H1 (cell line): ENCODE results near the gene UROS. TPM values are rescaled to one million over a fixed set of nuclear protein-coding genes. Genes with fewer than 3 reads are reported as not detected.

Experiments used
- CTCF ChIA-PET: fragments of 300-600 bp; sonication (Branson Sonifier 250); formaldehyde crosslinking; loops from one replicate; lab custom pipeline; 2021; ENCODE audit not compliant: partially characterized antibody; lab: Charles Lee
- POLR2A ChIA-PET: fragments of 300-600 bp; sonication (Branson Sonifier 250); formaldehyde crosslinking; loops from one replicate; lab custom pipeline; 2021; ENCODE audit warnings: inconsistent platforms; ENCODE audit not compliant: partially characterized antibody; lab: Charles Lee
- DNase-seq, 2 experiments: peaks; one replicate each; pipeline versions ENCODE4 v3.0.0 to v3.0.0-alpha.2; 2010 to 2022; ENCODE audit warnings: low spot score in 2 of 2, low read depth in 1 of 2, mixed read lengths in 1 of 2
- FAIRE-seq: peaks from 2 replicates; lab custom pipeline; 2011; peaks lifted over from hg19 to GRCh38; lab: Jason Lieb, UNC
- H2AFZ ChIP-seq: 2 replicates; pipeline ENCODE4 v1.8.1; 2012; ENCODE audit warnings: low read length, inconsistent platforms
- H2AK5ac ChIP-seq: 2 replicates; pipeline ENCODE4 v1.6.1; 2013; ENCODE audit warnings: low read depth, low read length
- H2BK120ac ChIP-seq: replicated peaks from 2 replicates; pipeline ENCODE3; 2013; ENCODE audit warnings: low read depth, low read length, inconsistent platforms
- H2BK12ac ChIP-seq: 2 replicates; pipeline ENCODE4 v1.6.1; 2013; ENCODE audit warnings: low read depth, low read length
- H2BK15ac ChIP-seq: 2 replicates; pipeline ENCODE4 v1.6.1; 2013; ENCODE audit warnings: low read length
- H2BK20ac ChIP-seq: 2 replicates; pipeline ENCODE4 v1.6.1; 2013; ENCODE audit warnings: low read length
- H2BK5ac ChIP-seq: 2 replicates; pipeline ENCODE4 v1.6.1; 2013; ENCODE audit warnings: low read depth, low read length
- H3K14ac ChIP-seq: 2 replicates; pipeline ENCODE4 v1.6.1; 2013; ENCODE audit warnings: inconsistent platforms; ENCODE audit not compliant: insufficient read length
- H3K18ac ChIP-seq: 2 replicates; pipeline ENCODE4 v1.6.1; 2013; ENCODE audit warnings: low read length; ENCODE audit errors: extremely low read depth
- H3K23ac ChIP-seq: 2 replicates; pipeline ENCODE4 v1.6.1; 2013; ENCODE audit warnings: inconsistent platforms; ENCODE audit not compliant: insufficient read length
- H3K23me2 ChIP-seq: 2 replicates; pipeline ENCODE4 v1.6.1; 2013; ENCODE audit warnings: low read depth, low read length
- H3K27ac ChIP-seq: 2 replicates; pipeline ENCODE4 v1.6.1; 2011; ENCODE audit warnings: low read depth, low read length, inconsistent platforms
- H3K27me3 ChIP-seq, 4 experiments: replicated peaks in 1 of 4; 1 replicate in 1 of 4; 2 replicates in 3 of 4; pipeline versions ENCODE4 v1.6.1 to v1.8.1; 2011 to 2013; ENCODE audit warnings: low read length in 3 of 4, mild to moderate bottlenecking in 3 of 4, inconsistent platforms in 2 of 4, mixed read lengths in 2 of 4, moderate library complexity in 1 of 4; ENCODE audit not compliant: control insufficient read depth in 3 of 4, insufficient read depth in 3 of 4; ENCODE audit errors: extremely low read depth in 1 of 4
- H3K36me3 ChIP-seq, 4 experiments: 2 replicates each; pipeline versions ENCODE4 v1.6.1 to v1.8.1; 2011 to 2013; ENCODE audit warnings: mild to moderate bottlenecking in 4 of 4, low read length in 3 of 4, moderate library complexity in 2 of 4, control low read depth in 1 of 4, inconsistent platforms in 1 of 4; ENCODE audit not compliant: insufficient read depth in 4 of 4, control insufficient read depth in 2 of 4
- H3K4ac ChIP-seq: replicated peaks from 2 replicates; pipeline ENCODE3; 2013; ENCODE audit warnings: low read length, low read depth, mixed read lengths, inconsistent platforms; ENCODE audit not compliant: insufficient read length
- H3K4me1 ChIP-seq, 4 experiments: replicated peaks in 1 of 4; 1 replicate in 1 of 4; 2 replicates in 3 of 4; pipeline versions ENCODE4 v1.6.1 to v1.8.1; 2011 to 2013; ENCODE audit warnings: low read length in 3 of 4, inconsistent platforms in 2 of 4, mixed read lengths in 1 of 4; ENCODE audit not compliant: insufficient read depth in 4 of 4, control insufficient read depth in 3 of 4
- H3K4me2 ChIP-seq, 2 experiments: 2 replicates each; pipeline versions ENCODE4 v1.6.1 to v1.8.1; 2011 to 2013; ENCODE audit warnings: low read depth in 2 of 2, low read length in 2 of 2, control low read depth in 1 of 2, inconsistent platforms in 1 of 2, mild to moderate bottlenecking in 1 of 2; ENCODE audit not compliant: insufficient read depth in 1 of 2
- H3K4me3 ChIP-seq, 4 experiments: fragments of 200-600, 300-600 bp in 1 of 4; sonication (generic), shearing (Covaris generic), sonication (Bioruptor Twin) in 1 of 4; 2 replicates each; pipeline versions ENCODE4 v1.5.1 to v1.8.1; 2011 to 2016; ENCODE audit warnings: low read length in 4 of 4, low read depth in 3 of 4, control low read depth in 2 of 4, inconsistent platforms in 2 of 4, mild to moderate bottlenecking in 2 of 4, mixed read lengths in 1 of 4, moderate library complexity in 1 of 4; ENCODE audit not compliant: insufficient read depth in 2 of 4; ENCODE audit errors: extremely low read depth in 1 of 4
- H3K56ac ChIP-seq: replicated peaks from 2 replicates; pipeline ENCODE3; 2013; ENCODE audit warnings: low read depth, mild to moderate bottlenecking, mixed read lengths, low read length, inconsistent platforms; ENCODE audit not compliant: insufficient read length
- H3K79me1 ChIP-seq: 2 replicates; pipeline ENCODE4 v1.6.1; 2013; ENCODE audit warnings: low read depth, low read length, control low read depth
- H3K79me2 ChIP-seq, 2 experiments: 2 replicates each; pipeline versions ENCODE4 v1.6.1 to v1.8.1; 2012 to 2013; ENCODE audit warnings: low read length in 2 of 2, mild to moderate bottlenecking in 2 of 2, inconsistent platforms in 1 of 2; ENCODE audit not compliant: insufficient read depth in 2 of 2, control insufficient read depth in 1 of 2
- H3K9ac ChIP-seq, 4 experiments: replicated peaks in 1 of 4; 1 replicate in 1 of 4; 2 replicates in 3 of 4; pipeline versions ENCODE4 v1.6.1 to v1.8.1; 2011 to 2013; ENCODE audit warnings: low read depth in 3 of 4, low read length in 3 of 4, control low read depth in 2 of 4, mild to moderate bottlenecking in 2 of 4, moderate library complexity in 2 of 4, inconsistent platforms in 1 of 4; ENCODE audit errors: extremely low read depth in 1 of 4
- H3K9me3 ChIP-seq, 2 experiments: 2 replicates each; pipeline versions ENCODE4 v1.6.1 to v1.8.1; 2012 to 2013; ENCODE audit warnings: mild to moderate bottlenecking in 2 of 2, moderate library complexity in 2 of 2, control low read depth in 1 of 2, inconsistent platforms in 1 of 2, low read depth in 1 of 2, low read length in 1 of 2, mixed read lengths in 1 of 2; ENCODE audit not compliant: insufficient read depth in 2 of 2
- H4K20me1 ChIP-seq, 2 experiments: replicated peaks in 1 of 2; 2 replicates each; pipeline versions ENCODE3 to v1.8.1; 2011 to 2013; ENCODE audit warnings: inconsistent platforms in 2 of 2, low read length in 2 of 2, mild to moderate bottlenecking in 1 of 2; ENCODE audit not compliant: insufficient read depth in 2 of 2, control insufficient read depth in 1 of 2
- H4K5ac ChIP-seq: 2 replicates; pipeline ENCODE4 v1.6.1; 2013; ENCODE audit warnings: low read length, low read depth, mixed read lengths, inconsistent platforms; ENCODE audit not compliant: insufficient read length
- H4K8ac ChIP-seq: 2 replicates; pipeline ENCODE4 v1.8.0; 2013; ENCODE audit warnings: mild to moderate bottlenecking, moderate library complexity, low read length, inconsistent platforms; ENCODE audit not compliant: insufficient read depth; ENCODE audit errors: extremely low read depth
- H4K91ac ChIP-seq: replicated peaks from 2 replicates; pipeline ENCODE3; 2013; ENCODE audit warnings: low read length, mixed read lengths, inconsistent platforms; ENCODE audit not compliant: insufficient read length
- ASH2L ChIP-seq: fragments of 200-600, 300-600 bp; sonication (generic); IDR thresholded peaks from one replicate; pipeline ENCODE4 v1.7.1; 2017; ENCODE audit warnings: low read length
- ATF2 ChIP-seq: IDR thresholded peaks from 2 replicates; pipeline ENCODE4 v1.6.1; 2012; ENCODE audit warnings: low read length, inconsistent platforms
- CBX8 ChIP-seq: fragments of 300-800, 300-1000 bp; sonication (generic); IDR thresholded peaks from 2 replicates; pipeline ENCODE4 v1.7.1; 2016; ENCODE audit warnings: low read depth, low read length, borderline replicate concordance
- CREB1 ChIP-seq: IDR thresholded peaks from 2 replicates; pipeline ENCODE4 v1.6.1; 2012; ENCODE audit warnings: inconsistent platforms
- EGR1 ChIP-seq: IDR thresholded peaks from 2 replicates; pipeline ENCODE4 v1.6.1; 2011; ENCODE audit warnings: low read depth, low read length, borderline replicate concordance
- EP300 ChIP-seq, 2 experiments: IDR thresholded peaks; 1 replicate in 1 of 2; 2 replicates in 1 of 2; pipeline ENCODE4 v1.6.1; 2011 to 2012; ENCODE audit warnings: low read depth in 2 of 2, low read length in 2 of 2, mild to moderate bottlenecking in 2 of 2, borderline replicate concordance in 1 of 2, inconsistent platforms in 1 of 2, moderate library complexity in 1 of 2
- HDAC6 ChIP-seq: IDR thresholded peaks from one replicate; pipeline ENCODE4 v1.7.1; 2012; ENCODE audit warnings: low read depth, mild to moderate bottlenecking, inconsistent platforms, low read length, moderate library complexity
- POLR2A ChIP-seq, 2 experiments: IDR thresholded peaks; 1 replicate in 1 of 2; 2 replicates in 1 of 2; pipeline ENCODE4 v1.6.1; 2011; ENCODE audit warnings: low read depth in 2 of 2, low read length in 2 of 2, mild to moderate bottlenecking in 2 of 2; ENCODE audit errors: control extremely low read depth in 1 of 2
- RBBP5 ChIP-seq: IDR thresholded peaks from 2 replicates; pipeline ENCODE4 v1.7.1; 2012; ENCODE audit warnings: low read depth, mild to moderate bottlenecking, inconsistent platforms, low read length, moderate library complexity, borderline replicate concordance
- RXRA ChIP-seq: IDR thresholded peaks from 2 replicates; pipeline ENCODE4 v1.6.1; 2011; ENCODE audit warnings: low read depth, mild to moderate bottlenecking, low read length, moderate library complexity; ENCODE audit not compliant: insufficient read depth
- YY1 ChIP-seq: IDR thresholded peaks from 2 replicates; pipeline ENCODE4 v1.6.1; 2011; ENCODE audit warnings: low read depth, mild to moderate bottlenecking, low read length
- WGBS, 2 experiments: shearing (Covaris generic) in 1 of 2; methylation state at CpG; one replicate each; pipeline versions ENCODE4 v1.1.6 to v1.1.7; 2013 to 2015; ENCODE audit warnings: low lambda C conversion rate in 2 of 2, mixed read lengths in 2 of 2, inconsistent platforms in 1 of 2, low coverage in 1 of 2, missing lambda C conversion rate in 1 of 2; ENCODE audit not compliant: insufficient replicate concordance in 2 of 2, insufficient coverage in 1 of 2, insufficient read length in 1 of 2; ENCODE audit errors: extremely low coverage in 1 of 2, missing lambda C conversion rate in 1 of 2; 5-methylcytosine and 5-hydroxymethylcytosine counted together
- polyA plus RNA-seq, 7 experiments: library from polyadenylated mRNA; depleted of rRNA in 3 of 7; stranded (reverse) in 5 of 7; unstranded in 2 of 7; fragments of >200 nt in 5 of 7; fragments of 200-250 nt in 2 of 7; gene quantifications; 1 replicate in 5 of 7; 2 replicates in 1 of 7; 4 replicates in 1 of 7; pipeline versions ENCODE4 v1.2.1 to v1.2.3, GENCODE V29; 2011 to 2013; ENCODE audit warnings: missing spikeins in 2 of 7, mixed read lengths in 2 of 7
- total RNA-seq: library from RNA; stranded (reverse); fragmentation: NEBNext Ultra II Directional; extraction: Animal tissue kit (Norgen Biotek cat#: 25700); gene quantifications from 2 replicates; pipeline ENCODE4 v1.2.1, GENCODE V29; 2021
- TF ChIP-seq, protein P1 (sequence below): IDR thresholded peaks from 2 replicates; pipeline ENCODE4 v1.6.1; 2012; ENCODE audit warnings: inconsistent platforms

Gene UROS
- total and polyA plus RNA-seq, 2 of the 8 experiments (the other 6 are each of a cell fraction or from before 2014, with no cell fraction given) = 45.6 to 58.0 TPM

- WGBS, 2 experiments = 90% methylated on average over 1 of the region's 1 CpG; no CpG with 5 or more reads in 1 of the 2 experiments
- H3K36me3 ChIP-seq = peaks cover 2 to 33% (median 22%) of the 10 kb centered on the region in 4 experiments; a peak in 6 of 8 replicates
- TF ChIP-seq POLR2A (IDR thresholded peaks at IDR 0.05; ENCODE audit: control extremely low read depth in 1 of 2, low read depth in 2 of 2, low read length in 2 of 2) (no peak), ASH2L (no peak), CREB1 (no peak), YY1 (no peak), ATF2 (no peak), RBBP5 (no peak), HDAC6 (no peak), CBX8 (no peak), RXRA (no peak), EGR1 (no peak), EP300 (IDR thresholded peaks at IDR 0.05; ENCODE audit: borderline replicate concordance in 1 of 2, low read depth in 2 of 2, low read length in 2 of 2) (no peak)
- TF ChIP-seq, protein P1, sequence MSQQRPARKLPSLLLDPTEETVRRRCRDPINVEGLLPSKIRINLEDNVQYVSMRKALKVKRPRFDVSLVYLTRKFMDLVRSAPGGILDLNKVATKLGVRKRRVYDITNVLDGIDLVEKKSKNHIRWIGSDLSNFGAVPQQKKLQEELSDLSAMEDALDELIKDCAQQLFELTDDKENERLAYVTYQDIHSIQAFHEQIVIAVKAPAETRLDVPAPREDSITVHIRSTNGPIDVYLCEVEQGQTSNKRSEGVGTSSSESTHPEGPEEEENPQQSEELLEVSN = no peak
- no peaks in the 10 kb centered on the region for H3K79me2 ChIP-seq
- H4K20me1 ChIP-seq = peaks cover 0 to 2% of the 10 kb centered on the region in 2 experiments
- no peak overlapping the region for H2AFZ ChIP-seq
- H3K79me1 ChIP-seq = no peaks in the 10 kb centered on the region
- H3K27me3 ChIP-seq = no peaks in the 10 kb centered on the region
- H3K56ac ChIP-seq = no peak overlapping the region
- H3K27ac ChIP-seq = no peak overlapping the region
- no peak for FAIRE-seq
- H4K5ac ChIP-seq = no peak overlapping the region
- peaks cover 0 to 5% (median 0%) of the 10 kb centered on the region in 4 experiments; a peak in 1 of 7 replicates for H3K4me1 ChIP-seq
- no peak overlapping the region for H3K4me3 ChIP-seq
- H4K91ac ChIP-seq = no peak overlapping the region
- no peak overlapping the region for H2BK12ac ChIP-seq
- H2BK20ac ChIP-seq = no peak overlapping the region
- H3K18ac ChIP-seq = no peak overlapping the region
- H3K23me2 ChIP-seq = no peaks in the 10 kb centered on the region
- no peaks in the 10 kb centered on the region for H3K9me3 ChIP-seq
- CTCF ChIA-PET = interaction anchor here (1.2 kb wide), 1 partner anchor 169 kb away, joined by 4 read pairs; no protein-coding TSS in a partner anchor
- no peak overlapping the region for H4K8ac ChIP-seq
- H3K9ac ChIP-seq = no peak overlapping the region
- H3K23ac ChIP-seq = no peak overlapping the region
- H3K4me2 ChIP-seq = no peak overlapping the region
- H2AK5ac ChIP-seq = no peak overlapping the region
- H3K4ac ChIP-seq = no peak overlapping the region
- no peak for DNase-seq
- H3K14ac ChIP-seq = no peak overlapping the region
- H2BK120ac ChIP-seq = no peak overlapping the region
- H2BK15ac ChIP-seq = no peak overlapping the region
- POLR2A ChIA-PET = interaction anchor here (1.3 kb wide), 1 partner anchor 13 kb away, joined by 4 read pairs; no protein-coding TSS in a partner anchor
- H2BK5ac ChIP-seq = no peak overlapping the region
Observed at GRCh38 chr10:125808047-125808446, 15.0 kb downstream of the UROS start.
